Activated CD4-positive, CD25-positive, alpha-beta regulatory T cell treated with anti-CD3 and anti-CD28 coated beads, Interleukin-2, amount 50 U/mL, for 72 hours (primary cell): ENCODE results near the gene MAPK10.
"Not testable (repeated sequence)": the region's sequence is repeated elsewhere in the genome, so short reads cannot be mapped to it uniquely, and the experiment has no call there.

Source experiments
- DNase-seq: peaks from one replicate; pipeline ENCODE4 v3.0.0; 2021

The MAPK10 gene

DNA sequence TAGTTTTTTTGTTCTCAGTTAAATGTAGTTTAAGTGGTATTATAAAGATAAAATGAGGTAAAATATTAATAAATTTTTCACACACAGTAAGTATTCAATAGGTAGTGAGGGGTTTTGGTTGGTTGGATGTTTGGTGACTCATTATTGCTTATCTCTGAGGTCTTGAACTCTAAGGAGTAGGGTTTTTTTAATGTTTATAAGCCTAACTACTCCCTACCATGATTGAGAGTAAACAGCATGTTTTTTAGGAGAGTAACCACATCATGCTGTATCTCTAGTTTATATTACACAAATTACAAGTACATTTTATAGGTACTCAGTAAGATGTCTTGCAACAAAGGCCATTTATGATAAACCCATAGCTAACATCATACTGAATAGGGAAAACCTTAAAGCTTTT is 181.6 kb downstream of the MAPK10 start:
- no peak for DNase-seq

DNA sequence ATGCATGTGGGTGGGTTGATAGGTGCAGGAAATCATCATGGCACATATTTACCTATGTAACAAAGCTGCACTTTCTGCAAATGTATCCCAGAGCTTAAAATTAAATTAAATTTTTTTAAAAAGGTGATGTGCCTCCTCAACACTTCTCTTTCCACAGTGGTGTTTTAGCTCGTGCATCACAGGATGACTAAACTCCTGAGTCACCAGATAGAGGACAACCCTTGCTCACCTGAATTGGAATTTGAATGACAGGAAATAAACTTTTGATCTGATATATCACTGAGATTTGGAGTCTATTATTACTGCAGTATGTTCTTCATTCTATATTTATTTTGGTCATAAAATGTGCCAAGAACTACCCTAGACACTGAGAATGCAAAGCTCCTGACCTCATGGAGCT is 185.3 kb downstream of the MAPK10 start:
- DNase-seq: no peak

GRCh38 chr4:86168335-86168734 is 191.5 kb downstream of the MAPK10 start:
- DNase-seq: not testable (repeated sequence)

DNA sequence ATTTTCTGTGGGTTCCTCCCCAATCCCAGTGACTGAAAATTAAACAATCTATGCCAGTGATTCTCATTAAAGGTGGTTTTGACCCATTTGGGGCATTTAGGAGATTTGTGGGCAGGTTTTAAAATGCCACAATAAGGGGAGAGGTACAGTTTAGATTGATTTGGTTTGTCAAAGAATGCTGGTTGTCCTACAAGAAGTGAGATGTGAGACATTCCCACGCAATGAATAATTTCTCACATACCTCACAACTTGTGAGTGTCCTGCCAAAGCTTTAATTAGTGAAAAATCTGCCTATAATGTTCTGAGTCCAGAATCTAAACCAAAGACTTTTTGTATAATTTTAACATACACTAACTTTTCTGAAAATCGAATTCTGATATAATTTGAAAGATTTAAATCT is 199.4 kb downstream of the MAPK10 start:
- no peak for DNase-seq

GRCh38 chr4:86159216-86159615 is 200.6 kb downstream of the MAPK10 start:
- DNase-seq: no peak

DNA sequence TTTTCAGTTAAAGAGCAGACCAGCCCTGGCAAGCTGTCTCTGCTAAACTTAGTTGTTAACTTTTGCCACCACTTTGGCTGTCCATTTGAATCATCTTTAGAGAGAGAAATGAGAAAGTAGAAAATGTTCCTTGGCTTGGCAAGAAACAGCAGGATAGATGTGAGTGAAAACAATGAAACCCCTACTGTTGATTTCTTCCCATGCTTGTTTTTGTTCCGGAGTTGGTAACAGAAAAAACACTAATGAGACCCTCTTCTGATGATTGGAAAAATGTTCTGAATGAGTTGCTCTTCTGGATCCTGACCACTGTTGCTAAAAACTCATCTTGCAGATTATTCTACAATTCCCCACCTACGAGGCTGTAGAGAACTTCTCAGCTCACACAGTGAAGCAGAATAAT is 203.3 kb downstream of the MAPK10 start:
- no peak for DNase-seq

- DNase-seq: no peak
Measured at GRCh38 chr4:86155766-86156165, 204.1 kb downstream of the MAPK10 start.

DNA sequence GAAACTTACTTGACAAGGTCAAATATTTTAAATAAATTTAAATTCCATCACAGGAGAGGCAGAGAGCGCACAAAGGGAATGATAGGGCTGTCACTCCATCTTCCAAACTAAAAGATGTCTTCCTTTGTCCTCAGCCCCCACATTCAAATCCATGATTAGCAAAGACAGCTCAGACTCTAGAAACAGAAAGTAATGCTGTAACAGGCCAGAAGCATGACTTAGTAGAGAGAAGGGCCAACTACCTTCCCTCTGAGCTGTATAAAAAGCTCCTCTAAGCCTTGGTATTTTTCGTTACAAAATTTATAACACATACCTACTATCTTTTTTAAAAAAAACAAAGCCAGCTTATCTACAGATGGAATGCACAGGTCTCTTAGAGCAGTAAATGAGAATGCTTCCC is 207.4 kb downstream of the MAPK10 start:
- DNase-seq: no peak

GRCh38 chr4:86151196-86151595 is 208.7 kb downstream of the MAPK10 start:
- DNase-seq: no peak

- DNase-seq: no peak
Measured at GRCh38 chr4:86141161-86141560, 218.7 kb downstream of the MAPK10 start.

DNA sequence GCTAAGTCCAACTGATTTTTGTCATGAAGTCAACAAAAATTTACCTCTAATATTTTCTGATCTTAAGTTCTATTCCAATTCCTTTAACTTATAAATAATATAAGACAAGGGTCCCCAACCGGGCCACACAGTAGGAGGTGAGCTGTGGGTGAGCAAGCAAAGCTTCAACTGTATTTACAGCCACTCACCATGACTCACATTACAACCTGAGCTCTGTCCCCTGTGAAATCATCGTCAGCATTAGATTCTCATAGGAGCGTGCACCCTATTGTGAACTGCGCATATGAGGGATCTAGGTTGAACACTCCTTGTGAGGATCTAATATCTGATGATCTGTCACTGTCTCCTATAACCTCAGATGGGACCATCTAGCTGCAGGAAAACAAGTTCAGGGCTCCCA is 227.4 kb downstream of the MAPK10 start:
- no peak for DNase-seq

- DNase-seq: no peak
Measured at GRCh38 chr4:86131456-86131855, 228.4 kb downstream of the MAPK10 start.

DNA sequence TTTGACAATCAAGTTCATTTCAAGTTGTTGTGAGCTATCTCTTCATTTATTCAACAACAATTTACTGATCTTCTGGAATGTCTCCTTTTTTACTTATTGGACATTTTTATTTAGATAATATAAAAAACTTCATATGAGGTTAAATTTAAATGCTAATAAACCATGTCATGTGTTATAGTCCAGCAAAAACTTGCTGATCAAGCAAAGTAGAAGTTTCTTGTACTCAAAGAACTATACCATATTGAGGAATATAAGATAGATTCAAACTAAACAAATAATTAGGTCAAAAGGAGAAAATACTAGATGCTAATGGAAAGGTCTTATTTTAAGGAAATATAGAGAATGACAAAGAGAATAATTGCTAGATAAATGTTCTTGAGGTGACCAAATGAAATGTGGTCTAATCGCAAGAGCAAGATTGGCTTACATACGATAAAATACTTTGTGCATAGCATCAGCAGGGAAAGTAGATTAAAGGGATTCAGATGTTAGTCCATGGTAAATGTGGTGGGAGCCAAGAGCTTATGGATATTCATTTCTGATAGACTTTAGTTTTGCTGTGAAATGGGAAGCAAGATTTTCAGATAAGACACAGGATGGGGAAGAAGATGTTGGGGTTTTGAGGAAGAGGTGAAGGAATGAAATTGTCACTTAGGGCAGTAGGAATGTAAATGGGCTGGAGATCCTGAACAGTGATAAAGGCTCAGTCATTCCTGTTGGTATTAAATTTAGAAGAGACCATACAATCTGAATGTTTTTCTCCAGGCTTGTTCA is 229.5 kb downstream of the MAPK10 start:
- no peak for DNase-seq

DNA sequence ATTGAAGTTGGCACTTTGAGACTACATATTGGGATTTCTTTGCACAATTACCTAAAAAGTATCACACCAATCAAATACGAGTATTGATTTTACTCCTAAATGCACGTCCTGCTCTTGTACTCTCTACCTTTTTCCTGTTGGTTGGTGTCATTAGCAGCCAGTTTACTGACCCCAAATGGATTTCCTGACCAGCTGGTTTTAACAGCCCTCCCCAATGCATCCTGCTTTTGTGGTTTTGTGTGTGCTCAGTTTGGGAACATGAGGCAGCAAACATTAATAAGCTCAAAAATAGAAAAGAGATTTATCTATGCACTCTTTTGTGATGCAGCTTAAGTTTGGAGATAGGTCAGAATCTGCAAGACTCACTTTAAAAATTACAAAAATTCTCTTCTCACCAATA is 230.3 kb downstream of the MAPK10 start:
- no peak for DNase-seq

- no peak for DNase-seq
Measured at GRCh38 chr4:86122404-86122803, 237.4 kb downstream of the MAPK10 start.

- DNase-seq: no peak
Measured at GRCh38 chr4:86118711-86119110, 241.1 kb downstream of the MAPK10 start.

DNA sequence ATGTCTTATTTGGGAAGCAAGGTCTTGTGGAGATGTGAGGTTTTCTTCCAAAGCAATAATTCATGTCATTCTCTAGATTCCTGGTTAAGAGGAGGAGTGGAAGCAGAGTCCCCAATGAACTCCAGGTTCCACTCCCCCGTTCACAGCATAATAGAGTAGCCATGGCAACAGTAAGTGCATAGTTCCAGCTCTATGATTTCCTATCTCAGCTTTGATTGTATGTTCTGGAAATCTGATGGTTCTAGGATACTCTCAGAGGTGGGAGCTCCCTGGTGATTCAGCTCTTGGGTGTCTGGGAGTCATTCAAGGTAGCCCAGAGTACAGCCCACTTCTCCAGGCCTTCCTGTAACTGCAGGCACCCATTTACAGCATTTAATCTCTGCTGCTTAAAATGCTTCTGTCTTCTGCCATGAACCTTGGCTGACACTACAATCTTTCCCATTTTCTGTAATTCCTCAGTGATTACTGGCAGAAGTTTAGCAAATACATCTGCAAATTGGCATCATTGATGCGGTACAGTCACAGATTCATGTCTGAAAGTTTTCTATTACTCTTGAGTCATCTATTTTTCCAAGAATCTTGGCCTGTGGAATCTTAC is 242.0 kb downstream of the MAPK10 start:
- no peak for DNase-seq

DNA sequence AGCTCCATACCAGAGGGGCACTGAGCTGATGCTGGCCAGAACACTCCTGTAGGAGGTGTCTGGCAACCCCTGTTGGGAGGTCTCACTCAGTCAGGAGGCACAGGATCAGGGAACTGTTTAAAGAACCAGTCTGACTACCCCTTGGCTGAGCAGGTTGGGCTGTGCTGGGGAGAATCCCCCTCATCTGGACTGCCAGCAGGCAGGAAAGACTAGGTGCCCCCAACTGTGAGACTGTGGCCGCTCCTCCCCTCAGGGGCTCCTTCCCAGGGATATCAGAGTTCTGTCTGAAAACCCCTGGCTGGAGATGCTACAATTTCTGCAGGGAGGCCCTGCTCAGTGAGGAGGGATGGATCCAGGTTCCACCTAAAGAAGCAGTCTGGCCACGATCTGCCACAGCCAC is 245.3 kb downstream of the MAPK10 start:
- no peak for DNase-seq

- DNase-seq: no peak
Measured at GRCh38 chr4:86108834-86109233, 251.0 kb downstream of the MAPK10 start.

DNA sequence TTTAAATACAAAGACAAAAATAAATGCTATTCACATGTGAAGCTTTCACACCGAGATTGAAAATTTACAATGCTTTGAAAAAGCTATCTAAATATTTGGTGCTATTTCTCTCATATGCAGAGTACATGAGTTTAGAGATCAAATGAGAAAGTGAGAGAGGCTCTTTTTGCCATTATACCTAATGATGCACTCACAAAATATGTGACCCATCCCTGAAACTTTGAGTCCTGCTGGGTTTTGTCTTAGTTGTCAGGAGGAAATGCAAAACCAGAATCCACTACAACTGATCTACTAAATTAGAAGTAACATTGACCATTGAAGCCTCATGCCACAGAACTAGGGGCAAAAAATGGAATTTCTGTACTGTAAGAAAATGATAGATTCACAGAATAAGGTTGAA is 251.7 kb downstream of the MAPK10 start:
- DNase-seq: no peak

DNA sequence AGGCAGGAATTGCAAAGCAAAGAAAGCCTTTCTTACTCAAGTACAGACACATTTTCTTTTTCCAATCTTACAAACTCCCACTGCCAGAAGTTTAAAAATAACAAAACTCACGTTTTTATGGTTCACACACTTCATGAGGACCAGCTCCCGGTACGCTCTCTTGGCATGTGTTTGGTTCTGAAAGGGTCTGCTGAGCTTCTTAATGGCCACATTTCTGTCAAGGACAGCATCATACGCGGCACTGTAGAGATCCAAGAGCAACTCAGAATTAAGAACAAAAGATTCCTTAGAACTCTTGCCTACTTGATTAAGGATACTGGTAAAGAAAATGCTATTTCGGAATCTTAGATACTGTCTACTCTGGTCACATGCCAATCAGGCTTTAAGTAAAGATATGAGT is 252.7 kb downstream of the MAPK10 start:
- DNase-seq: no peak

DNA sequence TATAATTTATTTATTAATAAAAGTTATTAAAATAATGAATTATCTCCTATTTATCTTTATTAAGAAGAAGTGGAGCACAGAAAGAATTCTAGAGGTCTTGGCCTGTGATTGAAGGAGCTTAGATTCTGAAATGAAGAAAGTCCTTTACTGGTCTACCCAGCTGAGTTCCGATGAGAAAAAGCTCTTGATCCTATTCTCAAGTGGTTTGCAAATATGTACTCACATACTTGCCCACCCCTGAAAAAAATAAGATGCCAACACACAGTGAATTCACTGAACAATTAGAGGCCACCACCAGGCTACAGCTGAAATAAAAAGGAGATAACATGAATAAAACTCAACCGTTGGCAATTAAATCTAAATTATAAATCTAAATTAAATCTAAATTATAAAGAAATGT is 253.4 kb downstream of the MAPK10 start:
- no peak for DNase-seq

DNA sequence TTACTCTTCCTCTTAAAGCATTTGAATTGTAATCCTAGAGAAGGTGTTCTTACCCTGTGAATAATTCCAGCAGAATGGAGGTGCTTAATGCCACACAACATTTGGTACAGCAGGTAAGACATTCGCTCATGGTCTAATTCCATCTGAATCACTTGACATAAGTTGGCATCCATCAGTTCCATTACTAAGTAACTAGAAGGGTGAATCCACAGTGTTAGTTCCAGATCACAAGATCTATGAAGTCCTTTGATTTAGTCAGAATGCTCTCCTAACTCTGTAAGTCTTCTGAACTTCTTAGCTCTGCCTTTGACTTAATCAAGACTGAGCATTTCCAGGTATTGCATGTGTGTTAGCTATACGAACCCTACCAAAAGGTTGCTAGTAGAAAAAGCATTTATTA is 258.0 kb downstream of the MAPK10 start:
- no peak for DNase-seq

- no peak for DNase-seq
Measured at GRCh38 chr4:86101410-86101809, 258.4 kb downstream of the MAPK10 start.
